Stimulated activated CD4-positive, alpha-beta T cell treated with anti-CD3 and anti-CD28 coated beads, Interleukin-4, amount 100 ng/mL, for 24 hours (primary cell): ENCODE results near the gene PRPF6.

ENCODE experiments used
- DNase-seq: peaks from one replicate; pipeline ENCODE4 v3.0.0-alpha.2; 2020

The PRPF6 gene, protein sequence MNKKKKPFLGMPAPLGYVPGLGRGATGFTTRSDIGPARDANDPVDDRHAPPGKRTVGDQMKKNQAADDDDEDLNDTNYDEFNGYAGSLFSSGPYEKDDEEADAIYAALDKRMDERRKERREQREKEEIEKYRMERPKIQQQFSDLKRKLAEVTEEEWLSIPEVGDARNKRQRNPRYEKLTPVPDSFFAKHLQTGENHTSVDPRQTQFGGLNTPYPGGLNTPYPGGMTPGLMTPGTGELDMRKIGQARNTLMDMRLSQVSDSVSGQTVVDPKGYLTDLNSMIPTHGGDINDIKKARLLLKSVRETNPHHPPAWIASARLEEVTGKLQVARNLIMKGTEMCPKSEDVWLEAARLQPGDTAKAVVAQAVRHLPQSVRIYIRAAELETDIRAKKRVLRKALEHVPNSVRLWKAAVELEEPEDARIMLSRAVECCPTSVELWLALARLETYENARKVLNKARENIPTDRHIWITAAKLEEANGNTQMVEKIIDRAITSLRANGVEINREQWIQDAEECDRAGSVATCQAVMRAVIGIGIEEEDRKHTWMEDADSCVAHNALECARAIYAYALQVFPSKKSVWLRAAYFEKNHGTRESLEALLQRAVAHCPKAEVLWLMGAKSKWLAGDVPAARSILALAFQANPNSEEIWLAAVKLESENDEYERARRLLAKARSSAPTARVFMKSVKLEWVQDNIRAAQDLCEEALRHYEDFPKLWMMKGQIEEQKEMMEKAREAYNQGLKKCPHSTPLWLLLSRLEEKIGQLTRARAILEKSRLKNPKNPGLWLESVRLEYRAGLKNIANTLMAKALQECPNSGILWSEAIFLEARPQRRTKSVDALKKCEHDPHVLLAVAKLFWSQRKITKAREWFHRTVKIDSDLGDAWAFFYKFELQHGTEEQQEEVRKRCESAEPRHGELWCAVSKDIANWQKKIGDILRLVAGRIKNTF

GRCh38 chr20:63980806-63981728 lies at the start of gene PRPF6:
PRPF6 (plus strand) TSS chr20:63981132; CDS start chr20:63981246, 114 bp downstream.
- DNase-seq: peak; percentile 96

- DNase-seq: no peak
Measured at GRCh38 chr20:63931735-63932134, 49.2 kb upstream of the PRPF6 start.

GRCh38 chr20:63932606-63933160 lies 48.2 kb upstream of the PRPF6 start:
- DNase-seq: no peak

DNA sequence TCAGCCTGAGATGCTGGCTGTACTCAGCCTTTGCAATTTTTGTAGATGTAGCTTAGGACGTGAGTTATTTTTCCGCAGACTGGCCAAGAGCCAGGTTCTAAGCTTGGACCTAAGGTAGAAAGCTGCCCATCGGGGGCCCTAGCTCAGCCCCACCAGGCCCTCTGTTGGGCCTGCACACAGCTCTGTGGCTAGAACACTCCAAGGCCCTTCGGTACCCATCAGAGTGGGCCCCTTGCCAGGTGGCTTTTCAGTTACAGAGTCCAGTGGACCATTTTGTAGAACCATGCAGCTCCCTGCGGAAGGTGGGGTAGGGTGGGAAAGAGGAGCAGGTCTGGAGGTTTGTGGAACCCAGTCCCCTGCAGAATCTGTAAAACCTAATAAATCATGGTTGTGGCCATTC lies 47.3 kb upstream of the PRPF6 start:
- no peak for DNase-seq

- no peak for DNase-seq
Measured at GRCh38 chr20:63934271-63935068, 46.5 kb upstream of the PRPF6 start.

DNA sequence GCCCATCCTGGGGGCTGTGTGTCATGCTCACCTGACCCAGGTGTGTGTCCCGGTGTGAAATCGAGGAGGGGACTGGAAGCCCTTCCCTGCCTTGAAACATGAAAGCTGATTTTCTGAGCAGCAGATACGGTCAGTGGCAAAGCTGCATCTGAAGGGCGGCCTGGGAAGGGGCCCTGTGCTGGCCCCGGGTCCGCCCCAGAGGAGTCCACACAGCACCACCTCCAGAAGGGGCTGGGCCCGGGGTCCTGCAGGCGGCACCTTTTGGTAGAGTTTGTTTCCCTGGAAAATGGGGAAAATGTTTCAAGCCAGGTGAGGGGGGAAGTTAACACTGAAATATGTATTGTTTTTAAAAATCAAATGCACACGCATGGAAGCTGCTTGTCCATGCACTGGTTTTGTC lies 45.5 kb upstream of the PRPF6 start:
- DNase-seq: no peak

- DNase-seq: no peak
Measured at GRCh38 chr20:63937596-63937995, 43.3 kb upstream of the PRPF6 start.

GRCh38 chr20:63939061-63939935 lies 41.6 kb upstream of the PRPF6 start:
- no peak for DNase-seq

GRCh38 chr20:63940071-63940471 lies 40.9 kb upstream of the PRPF6 start:
- DNase-seq: no peak

GRCh38 chr20:63940472-63941266 lies 40.3 kb upstream of the PRPF6 start:
- DNase-seq: no peak

DNA sequence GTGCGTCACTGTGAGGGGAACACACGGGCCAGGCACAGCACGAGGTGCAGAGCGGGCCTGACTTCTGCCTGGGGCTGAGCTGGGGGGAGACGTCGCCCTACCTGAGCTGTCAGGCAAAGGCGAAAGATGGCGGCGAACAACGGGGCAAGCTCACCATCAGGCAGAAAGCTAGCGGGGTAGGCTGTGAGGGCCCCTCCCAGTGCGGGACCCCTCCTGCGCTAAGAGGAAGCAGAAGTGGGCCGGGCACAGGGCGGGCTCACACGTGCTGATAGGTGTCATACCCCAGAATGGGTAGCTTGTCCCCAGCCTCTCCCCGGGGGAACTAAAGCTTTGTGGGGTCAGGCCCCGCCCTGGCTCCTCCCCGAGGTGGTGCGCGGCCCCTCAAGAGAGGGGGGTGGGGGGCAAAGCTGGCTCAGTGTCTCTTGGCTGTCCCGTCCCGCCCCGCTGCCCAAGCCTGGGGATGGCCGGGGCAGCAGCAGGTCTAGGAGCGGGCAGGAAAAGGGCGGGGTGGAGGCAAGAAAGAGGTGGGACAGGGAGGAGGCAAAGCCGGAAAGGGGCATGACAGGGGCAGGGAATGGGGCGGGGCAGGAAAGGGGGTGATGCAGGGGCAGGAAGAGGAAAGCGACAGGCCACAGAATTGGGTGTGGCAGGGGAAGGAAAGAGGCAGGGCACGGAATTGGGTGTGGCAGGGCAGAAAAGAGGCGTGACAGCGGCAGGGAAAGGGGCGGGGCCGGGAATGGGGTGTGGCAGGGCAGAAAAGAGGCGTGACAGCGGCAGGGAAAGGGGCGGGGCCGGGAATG lies 39.5 kb upstream of the PRPF6 start:
- peak; percentile 60 for DNase-seq

- DNase-seq: peak; percentile 40
Measured at GRCh38 chr20:63942250-63942951, 38.5 kb upstream of the PRPF6 start.

- DNase-seq: no peak
Measured at GRCh38 chr20:63942969-63943807, 37.7 kb upstream of the PRPF6 start.

GRCh38 chr20:63943808-63944077 lies 37.2 kb upstream of the PRPF6 start:
- DNase-seq: no peak

- no peak for DNase-seq
Measured at GRCh38 chr20:63944078-63944941, 36.6 kb upstream of the PRPF6 start.

DNA sequence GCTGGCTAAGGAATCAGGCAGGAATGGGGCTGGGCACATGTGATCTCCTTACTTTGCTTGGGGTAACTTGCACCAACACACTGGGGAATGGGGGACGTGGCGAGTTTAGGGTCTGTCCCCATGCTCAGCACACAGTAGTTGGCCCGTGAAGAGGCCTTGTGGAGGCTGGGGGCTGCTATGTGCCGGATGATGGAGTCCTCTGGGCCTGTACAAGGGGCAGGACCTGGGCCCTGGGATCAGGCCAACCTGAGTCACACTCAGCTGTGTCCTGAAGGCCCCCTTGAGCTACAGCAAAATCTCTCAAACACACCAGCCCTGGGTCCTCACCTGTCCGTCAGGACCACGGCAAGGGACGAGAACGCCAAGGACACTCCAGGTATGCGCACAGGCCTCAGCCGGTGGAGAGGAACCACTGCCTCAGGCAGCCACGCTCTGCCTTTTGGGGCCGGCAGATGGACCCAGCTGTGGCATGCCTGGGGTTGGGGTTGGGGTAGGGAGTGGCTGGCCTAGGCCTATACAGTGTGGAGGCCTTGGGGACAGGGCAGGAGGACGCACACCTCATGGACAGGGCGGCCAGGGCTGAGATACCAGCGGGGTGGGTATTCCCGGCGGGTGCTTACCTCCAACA lies 35.8 kb upstream of the PRPF6 start:
- DNase-seq: no peak
